PC-9 (cell line): Measurements from ENCODE around the gene FABP1. TPM values are rescaled to one million over a fixed set of nuclear protein-coding genes. Genes with fewer than 3 reads are reported as not detected.

Experiments
- BruUV-seq: library from RNA; stranded (reverse); fragments of 400-500 nt; replicated peaks from 2 replicates; lab custom pipeline; 2021; lab: Mats Ljungman, UMichigan
- CTCF ChIA-PET: fragments of 300-600 bp; sonication (Branson Sonifier 250); formaldehyde crosslinking; loops from one replicate; lab custom pipeline; 2022; ENCODE audit warnings: antibody characterized with exemption; lab: Charles Lee
- POLR2A ChIA-PET: fragments of 300-600 bp; sonication (Branson Sonifier 250); formaldehyde crosslinking; loops from one replicate; lab custom pipeline; 2022; ENCODE audit warnings: antibody characterized with exemption; ENCODE audit not compliant: unreplicated experiment; lab: Charles Lee
- DNase-seq, 2 experiments: peaks; one replicate each; pipeline versions ENCODE4 v3.0.0 to v3.0.0-alpha.2; 2015 to 2022; ENCODE audit warnings: mixed read lengths in 1 of 2
- H2AFZ ChIP-seq: fragments of 200-600 bp; sonication (generic); 2 replicates; pipeline ENCODE4 v1.8.1; 2017; ENCODE audit warnings: antibody characterized with exemption
- H3F3A ChIP-seq: fragments of 200-600 bp; sonication (generic); 2 replicates; pipeline ENCODE4 v1.8.1; 2017; ENCODE audit warnings: antibody characterized with exemption, mild to moderate bottlenecking, low read depth; ENCODE audit not compliant: insufficient read depth
- H3K27ac ChIP-seq: fragments of 200-600 bp; sonication (generic); 2 replicates; pipeline ENCODE4 v1.6.1; 2016; ENCODE audit warnings: mixed run types
- H3K27me3 ChIP-seq: fragments of 200-600 bp; sonication (generic); 2 replicates; pipeline ENCODE4 v1.6.1; 2016; ENCODE audit warnings: low read depth, mixed run types; ENCODE audit not compliant: insufficient read depth
- H3K36me3 ChIP-seq: fragments of 200-600 bp; sonication (generic); 2 replicates; pipeline ENCODE4 v1.6.1; 2016; ENCODE audit warnings: low read depth, mixed run types
- H3K4me1 ChIP-seq: fragments of 200-600 bp; sonication (generic); replicated peaks from 2 replicates; pipeline ENCODE4 v1.6.1; 2016; ENCODE audit warnings: mixed run types; ENCODE audit not compliant: insufficient read depth
- H3K4me2 ChIP-seq: fragments of 200-600 bp; sonication (generic); 2 replicates; pipeline ENCODE4 v1.6.1; 2017; ENCODE audit warnings: mixed run types
- H3K4me3 ChIP-seq: fragments of 200-600 bp; sonication (generic); 2 replicates; pipeline ENCODE4 v1.6.1; 2016; ENCODE audit warnings: mixed run types
- H3K79me2 ChIP-seq: fragments of 200-600 bp; sonication (generic); 2 replicates; pipeline ENCODE4 v1.6.1; 2017; ENCODE audit warnings: low read depth, mixed run types
- H3K9me2 ChIP-seq: fragments of 200-600 bp; sonication (generic); 2 replicates; pipeline ENCODE4 v1.8.1; 2017; ENCODE audit warnings: mild to moderate bottlenecking; ENCODE audit not compliant: insufficient read depth
- H3K9me3 ChIP-seq: fragments of 200-600 bp; sonication (generic); 2 replicates; pipeline ENCODE4 v1.8.1; 2016; ENCODE audit warnings: low read depth; ENCODE audit not compliant: insufficient read depth
- H4K20me1 ChIP-seq: fragments of 200-600 bp; sonication (generic); 2 replicates; pipeline ENCODE4 v1.8.1; 2017; ENCODE audit not compliant: insufficient read depth
- CTCF ChIP-seq: fragments of 200-600 bp; sonication (generic); conservative IDR thresholded peaks from 2 replicates; pipeline ENCODE4 v1.6.1; 2017; ENCODE audit warnings: mixed run types, antibody characterized with exemption, mild to moderate bottlenecking, moderate library complexity
- EZH2 ChIP-seq: fragments of 200-600 bp; sonication (generic); IDR thresholded peaks from 2 replicates; pipeline ENCODE4 v1.8.0; 2017; ENCODE audit warnings: antibody characterized with exemption, low read depth
- intact Hi-C: fragments of 100-400 bp; cut with micrococcal nuclease; formaldehyde crosslinking; loops from one replicate; pipeline ENCODE4 v1.10.0; 2022; ENCODE audit not compliant: unreplicated experiment
- total RNA-seq: library from RNA; stranded (reverse); gene quantifications from 2 replicates; pipeline ENCODE4 v1.2.3, GENCODE V29; 2021

FABP1 gene
- total RNA-seq, 1 experiment from 2014 or later: not detected

DNA sequence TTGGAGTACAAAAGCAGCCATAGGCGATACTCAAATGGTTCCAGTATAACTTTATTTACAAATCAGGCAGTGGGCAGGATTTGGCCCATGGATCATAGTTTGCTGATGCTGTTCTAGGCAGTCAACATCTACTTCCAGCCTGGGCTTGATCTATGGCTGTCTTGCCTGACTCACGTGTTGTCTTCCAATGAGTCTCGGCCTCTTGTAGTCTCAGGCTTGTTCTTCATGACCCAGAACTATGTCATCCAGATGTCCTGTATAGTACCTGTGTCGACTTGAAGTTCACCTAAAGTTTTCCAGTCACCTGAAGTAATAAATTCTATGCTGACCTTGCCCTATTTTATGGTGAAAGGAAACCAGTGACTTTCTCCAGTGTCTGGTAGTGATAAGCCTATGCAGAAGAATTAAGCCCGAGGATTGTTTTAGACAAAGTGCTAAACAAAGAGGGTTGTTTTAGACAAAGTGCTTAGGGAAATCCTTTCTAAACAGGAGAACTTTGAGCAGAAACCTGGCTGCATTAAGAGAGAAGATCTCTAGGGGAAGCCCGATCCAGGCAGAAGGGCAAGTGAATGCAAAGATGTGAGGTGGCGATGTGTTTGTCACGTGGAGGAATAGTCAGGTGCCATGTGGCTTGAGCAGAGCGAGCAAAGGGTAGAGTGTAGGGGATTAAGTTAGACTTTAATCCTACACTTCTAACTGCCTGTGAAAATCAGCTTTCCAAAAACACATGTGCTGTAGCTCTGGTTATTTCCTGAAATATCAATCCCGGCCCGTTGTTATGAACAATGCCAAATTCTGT, 33.8 kb upstream of the FABP1 start:
- no peaks in the 10 kb centered on the region for H4K20me1 ChIP-seq
- peaks cover 9% of the 10 kb centered on the region for H3K27me3 ChIP-seq
- no peaks in the 10 kb centered on the region for H3K36me3 ChIP-seq
- intact Hi-C loops: no loop called here
- no peak overlapping the region for H3K4me2 ChIP-seq
- H3F3A ChIP-seq: no peaks in the 10 kb centered on the region
- POLR2A ChIA-PET: no interaction called here
- no peak overlapping the region for H3K27ac ChIP-seq
- no peaks in the 10 kb centered on the region for H3K4me1 ChIP-seq
- H3K9me3 ChIP-seq: no peaks in the 10 kb centered on the region; the same call in 1 of the 2 replicates
- no peak for TF ChIP-seq EZH2
- TF ChIP-seq CTCF: no peak
- no TSS peak for BruUV-seq
- no peak overlapping the region for H2AFZ ChIP-seq
- no peaks in the 10 kb centered on the region for H3K9me2 ChIP-seq
- DNase-seq: no peak
- H3K79me2 ChIP-seq: no peaks in the 10 kb centered on the region
- H3K4me3 ChIP-seq: no peak overlapping the region
- CTCF ChIA-PET: no interaction called here

DNA sequence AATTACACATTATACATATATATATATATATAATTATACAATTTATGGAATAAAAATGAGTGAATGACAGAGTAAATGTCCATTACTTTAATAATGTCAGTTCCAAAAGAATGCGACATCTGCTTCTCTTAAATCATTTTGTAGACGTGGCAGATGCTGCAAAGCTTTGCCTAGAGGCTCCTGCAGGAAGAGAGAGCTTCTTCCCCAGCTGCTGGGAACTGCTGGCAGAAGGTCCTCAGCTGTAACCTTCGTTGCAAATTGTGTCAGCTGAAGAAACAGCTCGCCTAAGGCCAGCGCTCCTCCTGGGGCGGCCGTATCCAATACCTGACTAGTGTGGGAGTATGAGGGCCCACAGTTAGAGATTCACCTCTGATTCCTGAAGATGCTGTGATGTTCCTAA, 32.7 kb upstream of the FABP1 start:
- H3K27ac ChIP-seq: no peak overlapping the region
- POLR2A ChIA-PET: no interaction called here
- TF ChIP-seq CTCF (no peak), EZH2 (no peak)
- H3F3A ChIP-seq: no peaks in the 10 kb centered on the region
- CTCF ChIA-PET: interaction anchor here (2.2 kb wide), 1 partner anchor 100 kb away, joined by 20 read pairs; no protein-coding TSS in a partner anchor
- H2AFZ ChIP-seq: no peak overlapping the region
- DNase-seq: no peak
- no peaks in the 10 kb centered on the region for H3K36me3 ChIP-seq
- H3K9me2 ChIP-seq: no peaks in the 10 kb centered on the region
- no peaks in the 10 kb centered on the region for H3K79me2 ChIP-seq
- H3K27me3 ChIP-seq: peaks cover 9% of the 10 kb centered on the region
- no peak overlapping the region for H3K4me2 ChIP-seq
- no peak overlapping the region for H3K4me3 ChIP-seq
- no peaks in the 10 kb centered on the region for H3K9me3 ChIP-seq
- no peaks in the 10 kb centered on the region for H4K20me1 ChIP-seq
- H3K4me1 ChIP-seq: no peaks in the 10 kb centered on the region
- no TSS peak for BruUV-seq
- intact Hi-C loops: no loop called here

- peak; percentile 45 to 50 for DNase-seq
- Histone ChIP-seq H3K27ac (no peak overlapping the region), H3K36me3 (no peaks in the 10 kb centered on the region), H2AFZ (no peak overlapping the region), H3K4me3 (no peak overlapping the region), H3K4me1 (no peaks in the 10 kb centered on the region), H3K9me3 (no peaks in the 10 kb centered on the region), H3K9me2 (no peaks in the 10 kb centered on the region), H3K27me3 (peaks cover 9% of the 10 kb centered on the region), H3K79me2 (no peaks in the 10 kb centered on the region), H3K4me2 (no peak overlapping the region), H3F3A (no peaks in the 10 kb centered on the region), H4K20me1 (no peaks in the 10 kb centered on the region)
- BruUV-seq: no TSS peak
- intact Hi-C loops: no loop called here
- POLR2A ChIA-PET: no interaction called here
- TF ChIP-seq CTCF (peak; percentile 91), EZH2 (no peak)
- CTCF ChIA-PET: interaction anchor here (2.2 kb wide), 1 partner anchor 100 kb away, joined by 20 read pairs; no protein-coding TSS in a partner anchor
These were observed 32.1 kb upstream of the FABP1 start for GRCh38 chr2:88159955-88160415.
